Measurements from ENCODE around the gene CLCN1. TPM values are rescaled to one million over a fixed set of nuclear protein-coding genes. Genes with fewer than 3 reads are reported as not detected.

Gene CLCN1
- total and polyA plus RNA-seq, 2 donors (not counting 1 experiment from before 2014, with no cell fraction given): under 0.01 TPM; not detected in 1

- Histone ChIP-seq H3K9me3 (ENCODE audit: control insufficient read depth, insufficient read depth, low read depth, low read length) (no peaks in the 10 kb centered on the region), H2AFZ (ENCODE audit: low read length) (no peak overlapping the region), H3K4me3 (replicated peaks in 1 of 4; ENCODE audit: control extremely low read depth in 1 of 4, insufficient read depth in 1 of 4, low read depth in 3 of 4, low read length in 4 of 4) (peak overlapping the region; percentile 86 to 90 (median 89)), H3K4me1 (ENCODE audit: control insufficient read depth, extremely low read depth, insufficient read depth, low read length) (peaks cover 18% of the 10 kb centered on the region), H3K36me3 (ENCODE audit: control insufficient read depth, insufficient read depth, low read length) (peaks cover 22% of the 10 kb centered on the region), H3K79me2 (ENCODE audit: control insufficient read depth, insufficient read depth, low read length) (peaks cover 64% of the 10 kb centered on the region), H3K4me2 (ENCODE audit: extremely low read depth, insufficient read depth, low read length) (peak overlapping the region; percentile 92), H4K20me1 (ENCODE audit: control insufficient read depth, extremely low read depth, insufficient read depth, low read length) (no peaks in the 10 kb centered on the region), H3K27ac (ENCODE audit: insufficient read depth, low read length) (peak overlapping the region; percentile 98), H3K27me3 (ENCODE audit: control insufficient read depth, insufficient read depth, low read length) (no peaks in the 10 kb centered on the region), H3K9ac (ENCODE audit: insufficient read depth, low read length) (peak overlapping the region; percentile 96)
- DNase-seq (ENCODE audit: low read depth in 2 of 2): peak; percentile 76 to 79
- TF ChIP-seq CTCF (conservative IDR thresholded peaks at IDR 0.05 in 1 of 2, IDR thresholded peaks at IDR 0.05 in 1 of 2; ENCODE audit: low read depth in 1 of 2, low read length in 2 of 2): no peak
- TF ChIP-seq EZH2 (IDR thresholded peaks at IDR 0.05; ENCODE audit: low read length, missing control alignments): no peak
Observed at GRCh38 chr7:143381427-143382125, 65.7 kb downstream of the CLCN1 start.

GRCh38 chr7:143382126-143382790 lies 66.3 kb downstream of the CLCN1 start:
- peak overlapping the region; percentile 98 for H3K27ac ChIP-seq (ENCODE audit: insufficient read depth, low read length)
- no peak overlapping the region for H2AFZ ChIP-seq (ENCODE audit: low read length)
- H4K20me1 ChIP-seq (ENCODE audit: control insufficient read depth, extremely low read depth, insufficient read depth, low read length): peaks cover 2% of the 10 kb centered on the region
- peaks cover 18% of the 10 kb centered on the region for H3K4me1 ChIP-seq (ENCODE audit: control insufficient read depth, extremely low read depth, insufficient read depth, low read length)
- peaks cover 23% of the 10 kb centered on the region for H3K36me3 ChIP-seq (ENCODE audit: control insufficient read depth, insufficient read depth, low read length)
- peak overlapping the region; percentile 92 for H3K4me2 ChIP-seq (ENCODE audit: extremely low read depth, insufficient read depth, low read length)
- peaks cover 70% of the 10 kb centered on the region for H3K79me2 ChIP-seq (ENCODE audit: control insufficient read depth, insufficient read depth, low read length)
- no peaks in the 10 kb centered on the region for H3K27me3 ChIP-seq (ENCODE audit: control insufficient read depth, insufficient read depth, low read length)
- H3K9ac ChIP-seq (ENCODE audit: insufficient read depth, low read length): peak overlapping the region; percentile 96
- TF ChIP-seq EZH2 (IDR thresholded peaks at IDR 0.05; ENCODE audit: low read length, missing control alignments) (no peak), CTCF (conservative IDR thresholded peaks at IDR 0.05 in 1 of 2, IDR thresholded peaks at IDR 0.05 in 1 of 2; ENCODE audit: low read depth in 1 of 2, low read length in 2 of 2) (no peak)
- H3K9me3 ChIP-seq (ENCODE audit: control insufficient read depth, insufficient read depth, low read depth, low read length): no peaks in the 10 kb centered on the region
- H3K4me3 ChIP-seq (replicated peaks in 1 of 4; ENCODE audit: control extremely low read depth in 1 of 4, insufficient read depth in 1 of 4, low read depth in 3 of 4, low read length in 4 of 4): peak overlapping the region; percentile 86 to 90 (median 89)
- no peak for DNase-seq (ENCODE audit: low read depth in 2 of 2)

GRCh38 chr7:143382791-143383641 lies 67.1 kb downstream of the CLCN1 start:
- Histone ChIP-seq H3K4me2 (ENCODE audit: extremely low read depth, insufficient read depth, low read length) (peak overlapping the region; percentile 92), H3K36me3 (ENCODE audit: control insufficient read depth, insufficient read depth, low read length) (peaks cover 29% of the 10 kb centered on the region), H3K9ac (ENCODE audit: insufficient read depth, low read length) (peak overlapping the region; percentile 96), H3K9me3 (ENCODE audit: control insufficient read depth, insufficient read depth, low read depth, low read length) (no peaks in the 10 kb centered on the region), H4K20me1 (ENCODE audit: control insufficient read depth, extremely low read depth, insufficient read depth, low read length) (peaks cover 2% of the 10 kb centered on the region), H3K27ac (ENCODE audit: insufficient read depth, low read length) (peak overlapping the region; percentile 98), H3K4me3 (replicated peaks in 1 of 4; ENCODE audit: control extremely low read depth in 1 of 4, insufficient read depth in 1 of 4, low read depth in 3 of 4, low read length in 4 of 4) (peak overlapping the region; percentile 86 to 90 (median 89)), H3K4me1 (ENCODE audit: control insufficient read depth, extremely low read depth, insufficient read depth, low read length) (peaks cover 20% of the 10 kb centered on the region), H3K27me3 (ENCODE audit: control insufficient read depth, insufficient read depth, low read length) (no peaks in the 10 kb centered on the region), H3K79me2 (ENCODE audit: control insufficient read depth, insufficient read depth, low read length) (peaks cover 78% of the 10 kb centered on the region), H2AFZ (ENCODE audit: low read length) (no peak overlapping the region)
- no peak for DNase-seq (ENCODE audit: low read depth in 2 of 2)
- TF ChIP-seq CTCF (conservative IDR thresholded peaks at IDR 0.05 in 1 of 2, IDR thresholded peaks at IDR 0.05 in 1 of 2; ENCODE audit: low read depth in 1 of 2, low read length in 2 of 2) (no peak), EZH2 (IDR thresholded peaks at IDR 0.05; ENCODE audit: low read length, missing control alignments) (no peak)

All from fibroblast of lung (primary cell).